ENCODE results near the gene LRRC47. TPM values are rescaled to one million over a fixed set of nuclear protein-coding genes. Genes with fewer than 3 reads are reported as not detected.

Gene LRRC47
- 10 to 100 TPM; 51.3 to 85.7 (median 68.8) TPM for total RNA-seq
- polyA plus RNA-seq: 10 to 100 TPM; 18.4 to 39.2 TPM
- long read RNA-seq, donor 1, full-length matches to known transcripts: 210 of 244 reads
- long read RNA-seq, donor 1, partial matches to known transcripts: 16 of 244 reads
- long read RNA-seq, donor 1, other reads (novel, unspliced or antisense): 18 of 244 reads
- long read RNA-seq, donor 2, full-length matches to known transcripts: 44 of 73 reads
- long read RNA-seq, donor 2, partial matches to known transcripts: 20 of 73 reads
- long read RNA-seq, donor 2, other reads (novel, unspliced or antisense): 9 of 73 reads
- long read RNA-seq, donor 3, full-length matches to known transcripts: 238 of 266 reads
- long read RNA-seq, donor 3, partial matches to known transcripts: 11 of 266 reads
- long read RNA-seq, donor 3, other reads (novel, unspliced or antisense): 17 of 266 reads

- Histone ChIP-seq H3K4me1 (peaks cover 11 to 45% (median 30%) of the 10 kb centered on the region in 12 donors), H3K4me3 (peak within 1 kb of the TSS; percentile 68 to 98 (median 93)), H3K9me3 (no peaks in the 10 kb centered on the region), H3K27me3 (no peaks in the 10 kb centered on the region), H3K36me3 (peaks cover 0 to 14% (median 0%) of the 10 kb centered on the region in 9 donors), H3K27ac (peak within 1 kb of the TSS in 11 of 12 donors; percentile 54 to 89 (median 72))
- DNase-seq: peak; percentile 94 to 97 (median 96)
- TF ChIP-seq CTCF (IDR thresholded peaks at IDR 0.05) (peak in 4 of 12 donors; percentile 10 to 39 (median 24)), POLR2A (IDR thresholded peaks at IDR 0.05) (peak in 1 of 2 donors; percentile 84)
- intact Hi-C loops (cut with DNase I): no loop called here
- WGBS, 4 donors: 2 to 5% (median 3%) methylated on average over 49 to 60 of the region's 60 CpGs
- ATAC-seq: peak; percentile 100
Observed at GRCh38 chr1:3796215-3797061, at the start of gene LRRC47. Gene LRRC47 (minus strand): TSS chr1:3796498. CDS start chr1:3796476, 22 bp downstream.

GRCh38 chr1:3842912-3843311, 46.6 kb upstream of the LRRC47 start:
- H3K27me3 ChIP-seq: no peaks in the 10 kb centered on the region
- peaks cover 0 to 2% (median 0%) of the 10 kb centered on the region in 12 donors for H3K9me3 ChIP-seq
- WGBS, 4 donors: 93 to 97% (median 96%) methylated on average over 9 of the region's 9 CpGs
- H3K27ac ChIP-seq: peak overlapping the region in 1 of 12 donors; percentile 64
- H3K4me3 ChIP-seq: no peak overlapping the region
- intact Hi-C loops (cut with DNase I): no loop called here
- DNase-seq (no peak), ATAC-seq (no peak)
- peaks cover 0 to 95% (median 83%) of the 10 kb centered on the region in 9 donors for H3K36me3 ChIP-seq
- TF ChIP-seq POLR2A (IDR thresholded peaks at IDR 0.05): no peak
- no peak for TF ChIP-seq CTCF (IDR thresholded peaks at IDR 0.05)
- H3K4me1 ChIP-seq: peaks cover 0 to 5% (median 0%) of the 10 kb centered on the region in 12 donors

- peaks cover 0 to 16% (median 6%) of the 10 kb centered on the region in 12 donors for H3K9me3 ChIP-seq
- no peak for ATAC-seq
- peaks cover 0 to 5% (median 0%) of the 10 kb centered on the region in 12 donors for H3K4me1 ChIP-seq
- peaks cover 4 to 95% (median 83%) of the 10 kb centered on the region in 9 donors for H3K36me3 ChIP-seq
- H3K4me3 ChIP-seq: no peak overlapping the region
- no peak for DNase-seq
- TF ChIP-seq POLR2A (IDR thresholded peaks at IDR 0.05) (no peak), CTCF (IDR thresholded peaks at IDR 0.05) (no peak)
- intact Hi-C loops (cut with DNase I): no loop called here
- WGBS, 4 donors: 97% methylated on average over 7 of the region's 7 CpGs
- H3K27ac ChIP-seq: no peak overlapping the region
- no peaks in the 10 kb centered on the region for H3K27me3 ChIP-seq
Observed at GRCh38 chr1:3841491-3841890, 45.2 kb upstream of the LRRC47 start.
